Left ventricle myocardium superior (tissue), 1 donor: ENCODE data around the gene TGFBR3. TPM values are rescaled to one million over a fixed set of nuclear protein-coding genes. Genes with fewer than 3 reads are reported as not detected.

Source experiments
- ATAC-seq: fragments of 200-7000 bp; cut with Tn5 transposase; one replicate; pipeline ENCODE4 v1.9.1; 2020; ENCODE audit warnings: mild to moderate bottlenecking, moderate library complexity
- DNase-seq: peaks from one replicate; pipeline ENCODE4 v3.0.0-alpha.2; 2020
- intact Hi-C: fragments of 100-400 bp; cut with micrococcal nuclease; formaldehyde crosslinking; loops from one replicate; pipeline ENCODE4 v1.11.0; 2022
- long read RNA-seq: library from polyadenylated mRNA; unstranded; transcript quantifications from one replicate; pipeline ENCODE4 v2.0.0, GENCODE V29; 2021
- total RNA-seq: library from RNA; stranded (reverse); fragmentation: NEBNext Ultra II Directional; extraction: Animal tissue kit (Norgen Biotek cat#: 25700); gene quantifications from one replicate; pipeline ENCODE4 v1.2.1, GENCODE V29; 2021
- donor health status: DM: no; HTN: yes; CAD: no; lungs with severe emphysema.

TGFBR3 gene
- total RNA-seq = 26.2 TPM
- long read RNA-seq, partial matches to known transcripts = 6 of 15 reads
- long read RNA-seq, other reads (novel, unspliced or antisense) = 9 of 15 reads

GRCh38 chr1:91885716-91886506 is at the start of gene TGFBR3:
TSS of gene TGFBR3 (minus strand) at chr1:91886151. CDS start at chr1:91861531, 24,620 bp downstream.
- intact Hi-C loops = loop anchor here (10.0 kb wide), 1 partner anchor 61 kb away; no protein-coding TSS in a partner anchor
- ATAC-seq = peak; percentile 96

GRCh38 chr1:91929250-91929649 is 43.3 kb upstream of the TGFBR3 start:
- ATAC-seq = peak; percentile 69
- DNase-seq = no peak
- intact Hi-C loops = loop anchor here (5.0 kb wide), 1 partner anchor 417 kb away; no protein-coding TSS in a partner anchor

More at GRCh38 chr1:91885716-91886506, at the start of gene TGFBR3:
- DNase-seq = peak; percentile 97

GRCh38 chr1:91928026-91928425 is 42.1 kb upstream of the TGFBR3 start:
- no peak for DNase-seq
- ATAC-seq = no peak
- intact Hi-C loops = loop anchor here (5.0 kb wide), 1 partner anchor 416 kb away; no protein-coding TSS in a partner anchor

- intact Hi-C loops = loop anchor here (5.0 kb wide), 1 partner anchor 414 kb away; no protein-coding TSS in a partner anchor
- DNase-seq = no peak
- no peak for ATAC-seq
Observed at GRCh38 chr1:91925644-91926435, 39.9 kb upstream of the TGFBR3 start.

GRCh38 chr1:91924146-91924545 is 38.2 kb upstream of the TGFBR3 start:
- DNase-seq = no peak
- intact Hi-C loops = no loop called here
- no peak for ATAC-seq

GRCh38 chr1:91919962-91920361 is 34.0 kb upstream of the TGFBR3 start:
- intact Hi-C loops = no loop called here
- DNase-seq (no peak), ATAC-seq (no peak)

- no peak for ATAC-seq
- intact Hi-C loops = no loop called here
- DNase-seq = no peak
Observed at GRCh38 chr1:91916811-91917460, 31.0 kb upstream of the TGFBR3 start.

- DNase-seq = no peak
- intact Hi-C loops = no loop called here
- no peak for ATAC-seq
Observed at GRCh38 chr1:91916046-91916445, 30.1 kb upstream of the TGFBR3 start.

- DNase-seq (no peak), ATAC-seq (no peak)
- intact Hi-C loops = no loop called here
Observed at GRCh38 chr1:91913018-91913417, 27.1 kb upstream of the TGFBR3 start.

GRCh38 chr1:91912266-91912665 is 26.3 kb upstream of the TGFBR3 start:
- intact Hi-C loops = no loop called here
- DNase-seq (no peak), ATAC-seq (no peak)

GRCh38 chr1:91901231-91901630 is 15.3 kb upstream of the TGFBR3 start:
- DNase-seq = no peak
- intact Hi-C loops = no loop called here
- ATAC-seq = no peak

- DNase-seq = no peak
- intact Hi-C loops = no loop called here
- ATAC-seq = no peak
Observed at GRCh38 chr1:91900562-91900961, 14.6 kb upstream of the TGFBR3 start.

- intact Hi-C loops = no loop called here
- no peak for DNase-seq
Observed at GRCh38 chr1:91897016-91897415, 11.1 kb upstream of the TGFBR3 start.

GRCh38 chr1:91895832-91896556 is 10.0 kb upstream of the TGFBR3 start:
- intact Hi-C loops = no loop called here
- DNase-seq (no peak), ATAC-seq (no peak)

More at GRCh38 chr1:91897016-91897415, 11.1 kb upstream of the TGFBR3 start:
- ATAC-seq = no peak

- intact Hi-C loops = no loop called here
- no peak for ATAC-seq
- no peak for DNase-seq
Observed at GRCh38 chr1:91894036-91894761, 8.2 kb upstream of the TGFBR3 start.

- intact Hi-C loops = no loop called here
- peak; percentile 36 for ATAC-seq
Observed at GRCh38 chr1:91891969-91892368, 6.0 kb upstream of the TGFBR3 start.

GRCh38 chr1:91891454-91891853 is 5.5 kb upstream of the TGFBR3 start:
- intact Hi-C loops = no loop called here

More at GRCh38 chr1:91891969-91892368, 6.0 kb upstream of the TGFBR3 start:
- DNase-seq = no peak

More at GRCh38 chr1:91891454-91891853, 5.5 kb upstream of the TGFBR3 start:
- DNase-seq (no peak), ATAC-seq (peak; percentile 75)
